AG04449 (cell line): Measurements from ENCODE around the gene FRMD7.

Source experiments
- CTCF ChIA-PET: fragments of 350-600 bp; formaldehyde crosslinking; extraction: SDS; loops from one replicate; lab custom pipeline; 2021; ENCODE audit warnings: antibody characterized with exemption; lab: Yijun Ruan, JAX
- POLR2A ChIA-PET: fragments of 400-600, 350-600 bp; formaldehyde crosslinking; extraction: SDS; loops from one replicate; lab custom pipeline; 2020; ENCODE audit warnings: antibody characterized with exemption, inconsistent platforms; lab: Yijun Ruan, JAX
- DNase-seq: peaks from one replicate; pipeline ENCODE4 v3.0.0-alpha.2; 2010; ENCODE audit warnings: low read depth, low spot score
- H3K4me3 ChIP-seq: 2 replicates; pipeline ENCODE4 v1.5.1; 2011; ENCODE audit warnings: low read depth, mild to moderate bottlenecking, control low read depth, low read length
- TF ChIP-seq, protein P1 (sequence below): IDR thresholded peaks from one replicate; pipeline ENCODE4 v1.5.1; 2011; ENCODE audit warnings: mild to moderate bottlenecking, moderate library complexity, low read length, control low read depth, inconsistent platforms; ENCODE audit not compliant: insufficient read depth; ENCODE audit errors: missing control alignments

FRMD7 gene

DNA sequence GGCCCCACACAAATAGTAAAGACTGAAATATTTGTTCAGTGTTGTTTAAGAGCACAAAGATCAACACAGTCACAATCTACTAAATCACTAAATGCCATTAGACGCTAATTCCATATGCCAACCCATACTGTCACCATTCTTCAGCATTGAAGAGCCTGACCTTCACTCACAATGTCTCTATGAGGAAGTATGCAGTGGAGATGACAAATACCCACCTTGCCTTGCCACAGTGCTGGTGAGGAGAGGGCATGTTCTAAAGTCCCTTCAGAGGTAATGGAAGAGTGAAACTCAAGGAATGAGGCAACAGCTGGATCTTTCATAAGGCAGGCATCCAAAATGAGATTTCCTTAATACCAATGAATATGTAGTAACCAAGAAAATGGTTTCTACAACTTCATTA lies 50.4 kb downstream of the FRMD7 start:
- POLR2A ChIA-PET: no interaction called here
- no peak overlapping the region for H3K4me3 ChIP-seq
- CTCF ChIA-PET: no interaction called here
- TF ChIP-seq, protein P1, sequence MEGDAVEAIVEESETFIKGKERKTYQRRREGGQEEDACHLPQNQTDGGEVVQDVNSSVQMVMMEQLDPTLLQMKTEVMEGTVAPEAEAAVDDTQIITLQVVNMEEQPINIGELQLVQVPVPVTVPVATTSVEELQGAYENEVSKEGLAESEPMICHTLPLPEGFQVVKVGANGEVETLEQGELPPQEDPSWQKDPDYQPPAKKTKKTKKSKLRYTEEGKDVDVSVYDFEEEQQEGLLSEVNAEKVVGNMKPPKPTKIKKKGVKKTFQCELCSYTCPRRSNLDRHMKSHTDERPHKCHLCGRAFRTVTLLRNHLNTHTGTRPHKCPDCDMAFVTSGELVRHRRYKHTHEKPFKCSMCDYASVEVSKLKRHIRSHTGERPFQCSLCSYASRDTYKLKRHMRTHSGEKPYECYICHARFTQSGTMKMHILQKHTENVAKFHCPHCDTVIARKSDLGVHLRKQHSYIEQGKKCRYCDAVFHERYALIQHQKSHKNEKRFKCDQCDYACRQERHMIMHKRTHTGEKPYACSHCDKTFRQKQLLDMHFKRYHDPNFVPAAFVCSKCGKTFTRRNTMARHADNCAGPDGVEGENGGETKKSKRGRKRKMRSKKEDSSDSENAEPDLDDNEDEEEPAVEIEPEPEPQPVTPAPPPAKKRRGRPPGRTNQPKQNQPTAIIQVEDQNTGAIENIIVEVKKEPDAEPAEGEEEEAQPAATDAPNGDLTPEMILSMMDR: no peak
- no peak for DNase-seq

DNA sequence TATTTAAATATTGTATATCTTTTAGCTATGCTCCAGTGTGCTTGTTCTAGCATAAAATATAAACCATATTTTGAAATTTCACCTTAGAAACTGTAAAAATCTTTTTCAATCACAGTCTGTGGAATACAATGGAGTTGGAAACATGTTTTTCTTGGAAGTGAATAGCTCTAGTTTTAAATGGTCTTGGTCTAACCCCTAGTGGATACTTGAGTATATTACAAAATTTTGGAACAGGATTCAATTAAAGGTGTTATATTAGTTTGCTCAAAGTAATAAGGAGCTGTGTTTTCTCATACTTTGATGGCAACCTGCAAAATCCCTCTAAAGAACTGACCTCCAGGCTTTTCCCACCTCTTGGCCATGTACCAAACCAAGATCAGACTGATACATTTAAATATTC lies 56.6 kb downstream of the FRMD7 start:
- DNase-seq: no peak
- ChIA-PET CTCF (interaction anchor here (0.6 to 3.5 kb wide), 10 partner anchors 8 to 601 kb away, joined by 3 to 31 read pairs (median 7); partner anchors contain the start of gene STK26), POLR2A (no interaction called here)
- H3K4me3 ChIP-seq: no peak overlapping the region
- TF ChIP-seq, protein P1: no peak

DNA sequence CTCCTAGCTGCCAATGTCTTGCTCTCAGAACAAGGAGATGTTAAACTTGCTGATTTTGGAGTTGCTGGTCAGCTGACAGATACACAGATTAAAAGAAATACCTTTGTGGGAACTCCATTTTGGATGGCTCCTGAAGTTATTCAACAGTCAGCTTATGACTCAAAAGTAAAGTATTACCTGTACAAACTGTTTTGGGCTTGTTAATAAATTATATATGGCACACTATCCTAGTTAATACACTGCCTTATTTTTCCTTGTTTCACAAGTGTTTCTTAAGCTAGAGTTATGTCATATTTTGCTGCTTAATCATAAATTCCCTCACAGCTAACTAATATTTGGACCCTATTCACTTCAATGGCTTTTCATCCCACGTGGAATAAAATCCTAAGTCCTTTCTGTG lies 59.4 kb downstream of the FRMD7 start:
- TF ChIP-seq, protein P1: no peak
- POLR2A ChIA-PET: no interaction called here
- CTCF ChIA-PET: no interaction called here

DNA sequence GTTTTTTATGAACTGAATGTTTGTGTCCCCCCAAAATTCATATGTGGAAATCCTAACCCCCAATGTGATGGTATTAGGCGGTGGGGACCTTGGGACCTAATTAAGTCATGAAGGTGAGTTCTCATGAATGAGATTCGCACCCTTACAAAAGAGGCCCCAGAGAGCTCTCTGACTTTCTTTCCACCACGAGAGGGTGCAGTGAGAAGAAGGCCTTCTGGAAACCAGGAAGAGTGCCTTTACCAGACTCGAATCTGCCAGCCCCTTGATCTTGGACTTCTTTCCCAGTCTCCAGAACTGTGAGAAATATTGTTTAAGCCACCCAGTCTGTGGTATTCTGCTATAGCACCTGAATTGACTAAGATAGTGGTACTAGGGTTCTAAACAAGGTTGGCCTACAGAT lies 64.0 kb downstream of the FRMD7 start:
- no peak for DNase-seq
- no peak overlapping the region for H3K4me3 ChIP-seq
- CTCF ChIA-PET: no interaction called here
- POLR2A ChIA-PET: no interaction called here
- TF ChIP-seq, protein P1: no peak

More for the DNA sequence above, 59.4 kb downstream of the FRMD7 start:
- no peak overlapping the region for H3K4me3 ChIP-seq
- no peak for DNase-seq

DNA sequence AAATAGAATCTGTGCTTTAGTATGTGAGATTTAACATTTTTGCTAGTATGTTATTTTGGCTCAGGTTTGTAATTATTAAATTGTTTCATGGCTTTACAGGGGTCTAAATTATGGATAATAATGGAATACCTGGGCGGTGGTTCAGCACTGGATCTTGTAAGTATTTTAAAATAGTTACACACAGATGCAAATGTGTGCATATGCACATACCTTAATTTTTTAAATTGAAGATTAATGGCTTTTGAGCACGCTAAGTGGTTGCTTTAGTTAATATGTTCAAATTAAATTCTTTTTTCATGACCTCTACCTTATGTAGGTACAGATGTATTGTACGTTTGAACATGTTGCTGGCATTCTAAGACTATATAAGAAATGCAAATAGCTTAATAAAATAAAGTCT lies 64.5 kb downstream of the FRMD7 start:
- TF ChIP-seq, protein P1: no peak
- no peak for DNase-seq
- H3K4me3 ChIP-seq: no peak overlapping the region
- ChIA-PET CTCF (interaction anchor here (1.7 kb wide), 1 partner anchor 8 kb away, joined by 8 read pairs; no protein-coding TSS in a partner anchor), POLR2A (no interaction called here)

DNA sequence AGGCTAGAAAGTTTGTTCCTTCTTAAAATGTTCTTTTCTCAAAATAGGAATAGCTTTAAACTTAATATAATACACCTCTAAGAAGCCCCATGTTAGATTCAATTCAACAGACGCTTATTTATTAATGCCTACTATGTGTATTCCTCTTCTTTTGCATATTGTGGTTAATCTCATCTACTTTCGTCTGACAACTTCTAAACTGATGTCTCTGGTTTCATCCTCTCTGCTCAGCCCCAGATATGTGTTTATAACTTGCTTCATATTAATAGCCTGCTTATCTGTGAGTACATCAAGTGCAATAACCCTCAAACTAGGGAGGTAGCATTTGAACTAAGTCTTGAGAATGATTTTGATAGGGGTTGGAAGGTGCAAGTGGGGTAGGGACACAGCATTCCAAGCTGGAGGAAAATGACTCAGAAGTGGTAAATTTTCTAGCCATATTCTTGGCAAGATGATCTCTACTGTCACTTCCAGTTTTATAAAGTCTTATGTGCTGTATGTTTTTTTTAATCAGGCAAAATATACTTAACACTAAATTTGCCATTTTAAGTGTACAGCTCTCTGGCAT lies 67.8 kb downstream of the FRMD7 start:
- CTCF ChIA-PET: no interaction called here
- no peak for DNase-seq
- POLR2A ChIA-PET: no interaction called here
- no peak overlapping the region for H3K4me3 ChIP-seq
- TF ChIP-seq, protein P1: no peak
